NCI-H1092 treated with DMSO at 0.1 percent for 48 hours (cell line): Measurements from ENCODE around the gene ELOA.
"Not testable (repeated sequence)": the region's sequence is repeated elsewhere in the genome, so short reads cannot be mapped to it uniquely, and the experiment has no call there.

Experiments
- DNase-seq: peaks from one replicate; lab custom pipeline; 2025; lab: John Stamatoyannopoulos, UW

ELOA gene

GRCh38 chr1:23736437-23737134 lies 6.7 kb upstream of the ELOA start:
- no peak for DNase-seq

GRCh38 chr1:23741609-23742008 lies 1.7 kb upstream of the ELOA start:
- DNase-seq: no peak

- peak; percentile 58 for DNase-seq
These were observed 493 bp upstream of the ELOA start for GRCh38 chr1:23742670-23743286.

- no peak for DNase-seq
These were observed 2.2 kb downstream of the ELOA start for GRCh38 chr1:23745515-23745914.

- DNase-seq: no peak
These were observed 4.7 kb downstream of the ELOA start for GRCh38 chr1:23748016-23748415.

- DNase-seq: peak; percentile 13
These were observed 8.0 kb downstream of the ELOA start for GRCh38 chr1:23751050-23751814.

- no peak for DNase-seq
These were observed 8.5 kb downstream of the ELOA start for GRCh38 chr1:23751815-23752200.

- DNase-seq: no peak
These were observed 9.6 kb downstream of the ELOA start for GRCh38 chr1:23752909-23753308.

GRCh38 chr1:23756676-23757075 lies 13.4 kb downstream of the ELOA start:
- DNase-seq: no peak

GRCh38 chr1:23757812-23758211 lies 14.5 kb downstream of the ELOA start:
- no peak for DNase-seq

GRCh38 chr1:23759277-23759676 lies 16.0 kb downstream of the ELOA start:
- DNase-seq: no peak

GRCh38 chr1:23763041-23763577 lies 19.8 kb downstream of the ELOA start:
- DNase-seq: no peak

GRCh38 chr1:23768733-23769132 lies 25.5 kb downstream of the ELOA start:
- no peak for DNase-seq

- peak; percentile 75 for DNase-seq
These were observed 29.0 kb downstream of the ELOA start for GRCh38 chr1:23772049-23772853.

GRCh38 chr1:23772854-23773242 lies 29.6 kb downstream of the ELOA start:
- no peak for DNase-seq

GRCh38 chr1:23774174-23774880 lies 31.1 kb downstream of the ELOA start:
- no peak for DNase-seq

- DNase-seq: no peak
These were observed 32.9 kb downstream of the ELOA start for GRCh38 chr1:23776217-23776616.

GRCh38 chr1:23777979-23778814 lies 34.9 kb downstream of the ELOA start, which contains the start of gene PITHD1:
PITHD1 (plus strand) TSS chr1:23778418; CDS start chr1:23778516, 98 bp downstream.
- peak; percentile 94 for DNase-seq

- no peak for DNase-seq
These were observed 36.6 kb downstream of the ELOA start for GRCh38 chr1:23779826-23780371.

GRCh38 chr1:23783141-23783540 lies 39.9 kb downstream of the ELOA start:
- not testable (repeated sequence) for DNase-seq
